GM12875 (cell line): ENCODE data around the gene AQP2.
A peak's percentile ranks its signal among the peaks of the same experiment; 100 is the strongest.

ENCODE experiments used
- H3K4me3 ChIP-seq: one replicate; pipeline ENCODE4 v1.5.1; 2011; ENCODE audit warnings: low read depth, low read length, control low read depth
- TF ChIP-seq, protein P1 (sequence below): IDR thresholded peaks from 2 replicates; pipeline ENCODE4 v1.5.1; 2011; ENCODE audit warnings: low read depth, mild to moderate bottlenecking, control low read depth, inconsistent platforms, low read length, moderate library complexity, borderline replicate concordance; ENCODE audit not compliant: insufficient read depth

Gene AQP2

DNA sequence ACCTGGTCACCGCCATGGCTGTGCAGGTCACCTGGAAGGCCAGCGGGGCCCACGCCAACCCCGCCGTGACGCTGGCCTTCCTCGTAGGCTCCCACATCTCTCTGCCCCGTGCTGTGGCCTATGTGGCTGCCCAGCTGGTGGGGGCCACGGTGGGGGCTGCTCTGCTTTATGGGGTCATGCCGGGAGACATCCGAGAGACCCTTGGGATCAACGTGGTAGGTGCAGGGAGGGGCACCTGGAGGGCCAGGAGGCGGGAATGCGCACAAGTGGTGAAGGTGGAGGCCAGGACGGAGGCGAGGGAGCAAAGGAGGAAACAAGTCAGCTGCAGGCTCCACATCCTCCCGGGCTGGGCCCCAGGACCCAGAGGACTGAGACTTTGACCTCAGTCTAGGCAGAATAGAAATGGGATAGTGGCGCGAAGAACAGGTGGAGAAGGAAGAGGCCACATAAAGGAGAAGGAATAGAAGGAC is 22.9 kb downstream of the AQP2 start:
- TF ChIP-seq, protein P1, sequence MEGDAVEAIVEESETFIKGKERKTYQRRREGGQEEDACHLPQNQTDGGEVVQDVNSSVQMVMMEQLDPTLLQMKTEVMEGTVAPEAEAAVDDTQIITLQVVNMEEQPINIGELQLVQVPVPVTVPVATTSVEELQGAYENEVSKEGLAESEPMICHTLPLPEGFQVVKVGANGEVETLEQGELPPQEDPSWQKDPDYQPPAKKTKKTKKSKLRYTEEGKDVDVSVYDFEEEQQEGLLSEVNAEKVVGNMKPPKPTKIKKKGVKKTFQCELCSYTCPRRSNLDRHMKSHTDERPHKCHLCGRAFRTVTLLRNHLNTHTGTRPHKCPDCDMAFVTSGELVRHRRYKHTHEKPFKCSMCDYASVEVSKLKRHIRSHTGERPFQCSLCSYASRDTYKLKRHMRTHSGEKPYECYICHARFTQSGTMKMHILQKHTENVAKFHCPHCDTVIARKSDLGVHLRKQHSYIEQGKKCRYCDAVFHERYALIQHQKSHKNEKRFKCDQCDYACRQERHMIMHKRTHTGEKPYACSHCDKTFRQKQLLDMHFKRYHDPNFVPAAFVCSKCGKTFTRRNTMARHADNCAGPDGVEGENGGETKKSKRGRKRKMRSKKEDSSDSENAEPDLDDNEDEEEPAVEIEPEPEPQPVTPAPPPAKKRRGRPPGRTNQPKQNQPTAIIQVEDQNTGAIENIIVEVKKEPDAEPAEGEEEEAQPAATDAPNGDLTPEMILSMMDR, result no peak
- H3K4me3 ChIP-seq, result no peak overlapping the region

DNA sequence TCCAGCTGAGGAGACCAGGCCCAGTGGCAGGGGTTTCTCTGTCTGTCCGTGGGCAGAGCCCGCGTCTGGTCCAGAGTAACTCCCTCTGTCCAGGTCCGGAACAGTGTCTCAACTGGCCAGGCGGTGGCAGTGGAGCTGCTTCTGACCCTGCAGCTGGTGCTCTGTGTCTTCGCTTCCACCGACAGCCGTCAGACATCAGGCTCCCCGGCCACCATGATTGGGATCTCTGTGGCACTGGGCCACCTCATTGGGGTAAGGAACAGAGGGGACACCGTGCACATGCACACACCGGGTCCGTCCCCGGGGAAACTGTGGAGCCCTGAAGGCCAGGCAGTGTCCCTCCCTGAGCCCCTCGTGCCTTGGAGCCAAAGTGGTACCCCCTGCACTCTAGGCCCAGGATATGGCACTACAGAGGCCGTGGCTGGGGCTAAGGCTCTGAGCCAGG is 23.7 kb downstream of the AQP2 start:
- TF ChIP-seq, protein P1, result 0 out of 2 replicates have a peak, but pooled peaks have one; percentile 4

DNA sequence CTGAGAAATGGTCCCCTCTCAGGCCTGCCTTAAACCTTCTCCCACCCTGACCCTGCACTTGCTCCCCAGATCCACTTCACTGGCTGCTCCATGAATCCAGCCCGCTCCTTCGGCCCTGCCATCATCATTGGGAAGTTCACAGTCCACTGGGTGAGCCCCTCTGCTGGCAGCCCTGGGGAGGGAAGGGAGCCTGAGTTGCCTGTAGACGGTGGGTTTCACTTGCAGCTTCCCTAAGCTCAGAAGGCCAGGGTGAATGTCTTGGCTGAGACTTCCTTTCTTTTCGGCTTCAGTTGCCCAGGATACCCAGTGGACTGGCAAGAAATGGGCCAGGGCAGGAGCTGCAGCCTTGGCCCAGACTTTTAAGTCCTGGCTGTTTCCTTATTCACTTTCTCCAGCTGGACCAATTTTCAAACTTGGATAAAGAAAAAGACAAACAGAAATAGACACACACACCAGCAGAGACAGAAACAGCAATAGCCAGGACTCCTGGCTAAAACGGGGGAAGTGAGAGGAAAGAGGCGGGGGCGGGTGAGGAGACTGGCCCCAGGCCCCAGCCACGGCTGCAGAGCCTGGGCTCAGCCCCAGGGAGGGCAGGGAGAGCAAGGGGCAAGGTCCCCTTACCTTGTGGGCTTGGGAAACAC is 24.3 kb downstream of the AQP2 start:
- TF ChIP-seq, protein P1, result no peak
- no peak overlapping the region for H3K4me3 ChIP-seq

More for the DNA sequence above, 23.7 kb downstream of the AQP2 start:
- no peak overlapping the region for H3K4me3 ChIP-seq

DNA sequence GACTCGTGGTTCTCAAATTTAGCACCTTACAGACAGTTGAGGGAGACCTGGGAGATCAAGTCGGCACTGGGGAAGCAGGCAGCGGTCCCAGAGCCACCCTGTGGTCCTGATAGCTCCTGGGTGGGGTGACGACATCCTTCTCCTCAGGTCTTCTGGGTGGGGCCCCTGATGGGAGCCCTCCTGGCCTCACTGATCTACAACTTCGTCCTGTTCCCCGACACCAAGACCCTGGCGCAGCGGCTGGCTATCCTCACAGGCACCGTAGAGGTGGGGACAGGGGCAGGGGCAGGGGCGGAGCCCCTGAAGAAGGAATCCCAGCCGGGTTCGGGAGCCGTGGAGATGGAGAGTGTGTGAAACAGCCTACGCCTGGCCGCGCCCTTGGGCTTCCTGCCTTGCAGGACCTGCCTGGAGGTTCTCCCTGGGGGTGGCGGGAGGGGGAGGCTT is 24.8 kb downstream of the AQP2 start:
- TF ChIP-seq, protein P1, result no peak
- no peak overlapping the region for H3K4me3 ChIP-seq

DNA sequence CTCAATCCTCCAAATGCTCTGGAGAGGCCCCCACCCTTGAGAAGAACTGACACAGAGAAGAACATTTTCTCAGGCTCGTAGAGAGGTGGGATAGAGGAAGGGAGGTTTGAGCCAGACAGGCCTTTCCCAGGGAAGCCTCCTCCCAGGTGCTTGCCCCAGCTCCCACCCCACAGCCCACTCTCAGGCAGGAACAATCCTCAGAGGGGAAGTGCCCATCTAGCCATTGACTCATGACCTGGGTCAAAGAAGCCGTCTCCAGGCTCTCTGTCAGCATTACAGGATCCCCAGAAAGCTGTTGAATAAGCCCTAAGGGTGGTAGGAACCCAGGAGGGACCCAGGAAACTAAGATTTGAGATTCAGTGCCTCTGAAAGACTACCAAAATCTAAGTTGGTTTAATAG is 26.0 kb downstream of the AQP2 start:
- TF ChIP-seq, protein P1, result no peak

DNA sequence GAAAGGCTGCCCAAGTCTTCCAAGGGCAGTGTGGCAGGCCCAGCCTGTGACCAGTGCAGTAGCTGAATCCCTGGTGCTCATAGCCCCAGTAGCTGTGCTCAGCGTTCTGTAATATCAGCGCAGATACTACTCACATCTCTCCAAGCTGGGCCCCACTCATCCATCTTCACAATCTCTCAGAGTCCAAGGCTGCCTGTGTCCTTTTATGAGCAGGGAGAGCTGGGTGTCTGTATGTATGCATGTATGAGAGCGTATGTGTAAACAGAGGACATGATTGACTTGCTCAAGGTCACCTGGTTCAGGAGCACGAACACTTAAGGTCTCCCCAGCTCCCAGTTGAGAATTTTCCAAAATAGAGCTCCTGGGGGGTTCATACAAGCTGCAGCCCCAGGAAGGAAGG is 27.6 kb downstream of the AQP2 start:
- H3K4me3 ChIP-seq, result no peak overlapping the region
- TF ChIP-seq, protein P1, result no peak

More for the DNA sequence above, 26.0 kb downstream of the AQP2 start:
- H3K4me3 ChIP-seq, result no peak overlapping the region

DNA sequence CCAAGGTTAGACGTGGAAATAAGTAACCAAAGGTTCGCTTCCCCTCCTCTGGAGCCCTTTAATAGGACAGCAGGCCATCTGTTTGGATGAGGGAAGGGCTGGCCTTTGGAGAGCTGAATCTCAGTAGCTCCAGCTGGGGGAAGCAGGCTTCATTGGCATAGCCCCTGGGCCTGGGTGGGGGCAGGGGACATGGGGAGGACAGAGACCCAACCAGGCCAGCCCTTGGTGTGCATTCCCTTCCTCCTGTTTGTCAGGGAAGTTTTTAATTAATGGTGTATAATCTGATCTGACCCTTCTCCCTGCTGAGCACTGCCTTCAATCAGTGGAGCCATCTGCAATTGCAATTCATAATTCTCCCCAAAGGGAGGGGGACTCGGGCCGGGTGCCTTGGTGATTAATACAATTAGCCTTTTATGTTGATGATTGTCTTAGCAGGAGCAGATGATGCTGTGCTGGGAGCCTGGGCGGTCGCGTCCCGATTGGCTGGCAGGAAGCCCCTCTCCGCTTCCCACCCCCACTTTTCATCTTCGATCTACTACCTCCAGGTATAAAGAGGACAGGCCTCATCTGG is 28.6 kb downstream of the AQP2 start:
- TF ChIP-seq, protein P1, result no peak
- no peak overlapping the region for H3K4me3 ChIP-seq
